SU-DHL-6 (cell line): ENCODE measurements around the gene POTEI.
"Not testable (repeated sequence)": the region's sequence is repeated elsewhere in the genome, so short reads cannot be mapped to it uniquely, and the experiment has no call there.

ENCODE experiments used
- H2AFZ ChIP-seq: fragments of 200-600 bp; sonication (generic); 2 replicates; pipeline ENCODE4 v1.6.1; 2014; ENCODE audit warnings: low read depth, mild to moderate bottlenecking, moderate library complexity, mixed read lengths, antibody characterized with exemption, low read length; ENCODE audit not compliant: severe bottlenecking
- H3F3A ChIP-seq: fragments of 200-600 bp; shearing (Covaris generic); 2 replicates; pipeline ENCODE4 v1.6.0; 2016; ENCODE audit warnings: antibody characterized with exemption, mild to moderate bottlenecking; ENCODE audit not compliant: insufficient read depth
- H3K27ac ChIP-seq: fragments of 200-600 bp; sonication (generic); 2 replicates; pipeline ENCODE4 v1.5.1; 2016; ENCODE audit warnings: low read depth, mild to moderate bottlenecking, low read length, moderate library complexity, mixed read lengths
- H3K27me3 ChIP-seq: fragments of 200-600 bp; sonication (generic), shearing (Covaris generic); 2 replicates; pipeline ENCODE4 v1.6.0; 2014; ENCODE audit warnings: mild to moderate bottlenecking, low read length
- H3K36me3 ChIP-seq: fragments of 200-600 bp; sonication (generic); 2 replicates; pipeline ENCODE4 v1.6.1; 2014; ENCODE audit warnings: mild to moderate bottlenecking, low read length, mixed read lengths
- H3K4me2 ChIP-seq: fragments of 300-600, 200-600 bp; shearing (Covaris generic), sonication (generic); 2 replicates; pipeline ENCODE4 v1.6.0; 2014; ENCODE audit warnings: low read length, low read depth, mild to moderate bottlenecking; ENCODE audit not compliant: poor library complexity, severe bottlenecking
- H3K4me3 ChIP-seq: fragments of 200-600 bp; sonication (generic); 2 replicates; pipeline ENCODE4 v1.5.1; 2014; ENCODE audit warnings: antibody characterized with exemption, low read length, mild to moderate bottlenecking, mixed read lengths; ENCODE audit not compliant: insufficient read depth, poor library complexity, severe bottlenecking
- H3K79me2 ChIP-seq: fragments of 200-600 bp; sonication (generic); 2 replicates; pipeline ENCODE4 v1.6.1; 2014; ENCODE audit warnings: mild to moderate bottlenecking, low read length, moderate library complexity; ENCODE audit not compliant: insufficient read depth
- H3K9ac ChIP-seq: fragments of 200-600 bp; sonication (generic); 2 replicates; pipeline ENCODE4 v1.7.0; 2014; ENCODE audit warnings: mild to moderate bottlenecking, low read length
- H3K9me2 ChIP-seq: fragments of 200-600 bp; sonication (generic); replicated peaks from 2 replicates; pipeline ENCODE4 v1.6.1; 2014; ENCODE audit warnings: low read length; ENCODE audit not compliant: insufficient read depth
- H3K9me3 ChIP-seq: fragments of 200-600 bp; sonication (generic); 2 replicates; pipeline ENCODE4 v1.6.1; 2014; ENCODE audit warnings: low read length, mixed read lengths; ENCODE audit not compliant: insufficient read depth
- H4K20me1 ChIP-seq: fragments of 200-600 bp; sonication (generic); 2 replicates; pipeline ENCODE4 v1.6.1; 2014; ENCODE audit warnings: low read depth, mild to moderate bottlenecking, antibody characterized with exemption, low read length, moderate library complexity, mixed read lengths

Gene POTEI

GRCh38 chr2:130520992-130521391, 11.9 kb upstream of the POTEI start, which contains the start of gene CFC1B:
TSS of gene CFC1B (plus strand) at chr2:130521222. CDS start at chr2:130521485, 263 bp downstream.
- not testable (repeated sequence) for H3K27ac ChIP-seq, H3K4me3 ChIP-seq, H3K9me2 ChIP-seq

DNA sequence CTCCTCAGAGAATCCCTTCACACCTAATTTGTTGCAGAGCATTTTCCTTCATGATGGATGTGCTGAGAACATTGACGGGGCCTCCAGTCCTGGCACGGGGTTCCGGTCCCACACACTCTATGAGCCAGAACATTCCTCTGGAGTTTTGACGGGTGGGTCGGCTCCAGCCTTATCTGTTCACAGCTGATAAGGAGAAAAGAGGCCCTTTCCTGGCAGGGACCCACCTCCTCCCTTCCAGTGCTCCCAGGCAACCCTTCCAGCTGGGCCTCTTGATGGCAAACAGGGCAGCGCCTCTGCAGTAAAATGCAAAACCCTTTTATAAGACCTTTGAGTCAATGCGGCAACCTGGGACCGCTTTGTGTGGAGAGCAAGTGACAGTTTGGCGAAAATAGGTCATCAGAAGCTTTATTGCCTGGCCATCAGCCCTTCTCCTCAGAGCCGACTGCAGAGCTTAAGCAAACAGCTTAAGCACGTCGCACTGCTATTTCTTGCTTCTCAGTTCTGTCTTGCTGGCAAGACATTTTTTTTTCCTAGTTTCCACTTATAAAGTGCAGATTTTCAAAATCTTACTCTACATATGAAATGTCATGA, 9.5 kb upstream of the POTEI start:
- not testable (repeated sequence) for H4K20me1 ChIP-seq, H3K36me3 ChIP-seq, H3F3A ChIP-seq, H3K79me2 ChIP-seq, H3K9ac ChIP-seq, H3K4me3 ChIP-seq, H2AFZ ChIP-seq, H3K27ac ChIP-seq, H3K9me2 ChIP-seq, H3K4me2 ChIP-seq, H3K27me3 ChIP-seq, H3K9me3 ChIP-seq

More at GRCh38 chr2:130520992-130521391, 11.9 kb upstream of the POTEI start, which contains the start of gene CFC1B:
- not testable (repeated sequence) for H3K27me3 ChIP-seq, H4K20me1 ChIP-seq, H3K79me2 ChIP-seq, H3F3A ChIP-seq, H3K9me3 ChIP-seq, H3K9ac ChIP-seq, H3K36me3 ChIP-seq, H3K4me2 ChIP-seq, H2AFZ ChIP-seq

DNA sequence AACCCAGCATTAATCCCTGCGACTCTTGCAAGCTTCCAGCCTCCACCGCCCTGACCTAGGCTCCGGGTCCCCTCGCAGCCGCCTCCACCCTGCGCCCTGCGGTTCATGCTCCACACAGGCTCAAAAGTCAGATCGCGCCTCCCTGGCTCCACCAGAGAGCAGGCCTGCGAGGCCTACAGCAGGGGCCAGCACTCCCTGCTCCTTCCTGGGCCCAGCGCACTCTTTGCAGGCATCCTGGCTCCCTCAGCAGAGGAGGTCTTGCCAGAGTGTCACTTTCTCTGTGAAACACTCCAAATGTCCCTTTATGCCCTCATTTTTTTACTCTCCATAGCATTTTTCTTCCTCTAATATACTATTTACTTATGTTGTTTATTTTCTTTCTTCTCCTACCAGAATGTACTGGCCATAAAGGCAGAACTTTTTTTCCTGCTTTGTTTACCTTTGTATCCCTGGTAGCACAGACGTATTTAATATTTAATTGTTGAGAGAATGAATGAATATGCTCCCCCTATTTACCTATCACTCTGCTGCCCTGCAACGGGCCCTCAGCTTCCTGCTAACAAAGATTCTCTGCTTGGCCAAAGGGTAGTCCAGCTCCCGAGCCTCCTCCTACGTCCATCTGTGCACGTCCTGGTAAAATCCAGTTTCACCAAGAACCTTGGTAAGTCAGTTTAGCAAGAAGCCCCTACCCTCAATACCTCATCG, 2.8 kb upstream of the POTEI start:
- H3K79me2 ChIP-seq, H3K27ac ChIP-seq, H2AFZ ChIP-seq, H3K4me3 ChIP-seq, H4K20me1 ChIP-seq, H3K9ac ChIP-seq, H3K4me2 ChIP-seq, H3K9me2 ChIP-seq, H3F3A ChIP-seq, H3K36me3 ChIP-seq, H3K27me3 ChIP-seq, H3K9me3 ChIP-seq: not testable (repeated sequence)

DNA sequence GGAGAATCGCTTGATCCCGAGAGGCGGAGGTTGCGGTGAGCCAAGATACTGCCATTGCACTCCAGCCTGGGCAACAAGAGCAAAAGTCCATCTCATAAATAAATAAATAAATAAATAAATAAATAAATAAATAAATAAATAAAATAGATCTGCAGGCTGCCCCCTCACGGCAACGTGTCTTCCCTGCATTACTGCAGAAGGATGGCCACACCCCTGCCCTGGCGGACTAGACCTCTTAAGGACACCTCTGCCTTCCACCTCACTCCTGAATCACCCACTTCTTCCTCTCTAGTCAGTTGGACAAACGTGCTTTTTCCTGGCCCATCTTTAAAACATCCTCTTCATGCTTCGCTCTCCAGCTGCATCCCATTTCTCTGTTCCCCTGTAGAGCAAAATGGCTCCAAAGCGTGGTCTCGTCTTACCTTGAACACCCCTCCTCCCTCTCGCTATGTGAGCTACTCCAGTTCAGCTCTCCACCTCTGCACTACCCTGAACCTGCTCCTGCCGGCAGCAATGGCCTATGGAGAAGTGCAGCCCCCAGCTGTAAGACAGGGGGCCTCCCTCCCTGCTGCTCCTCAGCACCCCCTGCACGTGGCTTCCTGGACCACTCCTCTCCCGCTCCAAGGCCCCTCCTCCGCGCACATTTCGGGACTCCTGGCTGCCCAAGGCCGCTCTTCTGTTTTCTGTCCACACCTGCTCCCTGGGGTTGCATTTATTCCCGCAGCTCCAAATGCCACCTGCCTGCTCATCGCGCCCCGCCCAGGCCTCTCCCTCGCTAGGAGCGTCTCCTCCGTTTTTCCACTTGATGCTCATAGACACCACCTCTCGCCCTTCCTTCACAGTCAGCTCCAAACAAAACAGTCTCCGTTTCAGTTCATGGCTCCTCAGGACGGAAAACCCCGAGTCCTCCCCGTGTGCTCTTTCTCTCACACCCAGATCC, 1.9 kb upstream of the POTEI start:
- H3K9ac ChIP-seq, H3K27me3 ChIP-seq, H3K4me2 ChIP-seq, H3F3A ChIP-seq, H3K36me3 ChIP-seq, H4K20me1 ChIP-seq, H3K9me2 ChIP-seq, H3K4me3 ChIP-seq, H3K27ac ChIP-seq, H3K9me3 ChIP-seq, H3K79me2 ChIP-seq, H2AFZ ChIP-seq: not testable (repeated sequence)

DNA sequence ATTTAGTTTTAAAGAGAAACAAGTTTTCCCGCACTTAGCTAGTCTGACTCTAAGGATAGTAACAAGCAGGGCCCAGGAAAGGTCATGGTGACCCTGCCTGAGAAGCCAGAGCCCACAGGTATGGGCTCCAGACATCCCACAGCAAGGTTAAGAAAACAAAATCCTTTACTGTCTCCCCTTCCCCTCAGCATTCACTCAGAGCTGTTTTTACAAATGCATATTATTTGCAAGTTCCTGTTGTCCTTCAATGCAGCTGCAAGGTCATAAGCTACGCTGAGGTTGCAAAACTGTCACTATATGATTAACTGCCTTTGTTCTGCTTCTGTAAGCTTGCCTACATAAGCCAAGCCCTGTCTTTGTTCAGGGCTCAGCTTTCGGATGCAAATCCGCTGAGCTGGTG, 18.1 kb downstream of the POTEI start:
- not testable (repeated sequence) for H3K27ac ChIP-seq, H3K4me2 ChIP-seq, H3F3A ChIP-seq, H4K20me1 ChIP-seq, H3K9me3 ChIP-seq, H2AFZ ChIP-seq, H3K36me3 ChIP-seq, H3K79me2 ChIP-seq, H3K27me3 ChIP-seq, H3K4me3 ChIP-seq, H3K9me2 ChIP-seq, H3K9ac ChIP-seq

DNA sequence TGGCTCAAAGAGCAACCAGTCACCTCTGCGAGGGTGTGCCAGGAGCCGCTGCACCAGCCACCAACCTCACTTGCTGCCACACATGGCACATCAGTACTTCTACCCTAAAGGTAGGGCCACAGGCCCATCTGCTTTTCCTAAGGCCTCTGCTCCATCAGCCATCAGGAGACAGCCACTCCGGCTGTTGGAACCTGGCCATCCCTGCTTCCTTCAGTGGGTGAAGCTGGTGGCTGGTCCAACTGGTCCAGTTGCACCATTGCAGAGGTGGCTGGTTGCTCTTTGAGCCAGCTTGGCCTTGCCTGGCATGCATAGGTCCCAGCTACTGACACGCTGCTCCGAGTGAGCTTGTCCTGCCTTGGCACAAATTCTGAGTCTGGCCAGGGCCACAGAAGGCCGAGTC, 53.7 kb downstream of the POTEI start:
- not testable (repeated sequence) for H4K20me1 ChIP-seq, H3K9me3 ChIP-seq, H3K9ac ChIP-seq, H3K79me2 ChIP-seq, H3K4me3 ChIP-seq, H3F3A ChIP-seq, H3K27me3 ChIP-seq, H3K4me2 ChIP-seq, H2AFZ ChIP-seq, H3K36me3 ChIP-seq, H3K27ac ChIP-seq, H3K9me2 ChIP-seq

- not testable (repeated sequence) for H3K4me2 ChIP-seq, H3K9ac ChIP-seq
These were observed 54.4 kb downstream of the POTEI start for GRCh38 chr2:130454712-130455083.

More at GRCh38 chr2:130454712-130455083, 54.4 kb downstream of the POTEI start:
- H4K20me1 ChIP-seq, H3K4me3 ChIP-seq, H3K9me3 ChIP-seq, H3K79me2 ChIP-seq, H3K27me3 ChIP-seq, H3K9me2 ChIP-seq, H3K27ac ChIP-seq, H3F3A ChIP-seq, H3K36me3 ChIP-seq, H2AFZ ChIP-seq: not testable (repeated sequence)
